Raji (cell line): ENCODE measurements around the gene ERP29.
A peak's percentile ranks its signal among the peaks of the same experiment; 100 is the strongest.

Source experiments
- POLR2A ChIP-seq: IDR thresholded peaks from 2 replicates; pipeline ENCODE4 v1.6.1; 2011; ENCODE audit warnings: low read depth, low read length, control low read depth; ENCODE audit not compliant: insufficient read depth

The ERP29 gene

DNA sequence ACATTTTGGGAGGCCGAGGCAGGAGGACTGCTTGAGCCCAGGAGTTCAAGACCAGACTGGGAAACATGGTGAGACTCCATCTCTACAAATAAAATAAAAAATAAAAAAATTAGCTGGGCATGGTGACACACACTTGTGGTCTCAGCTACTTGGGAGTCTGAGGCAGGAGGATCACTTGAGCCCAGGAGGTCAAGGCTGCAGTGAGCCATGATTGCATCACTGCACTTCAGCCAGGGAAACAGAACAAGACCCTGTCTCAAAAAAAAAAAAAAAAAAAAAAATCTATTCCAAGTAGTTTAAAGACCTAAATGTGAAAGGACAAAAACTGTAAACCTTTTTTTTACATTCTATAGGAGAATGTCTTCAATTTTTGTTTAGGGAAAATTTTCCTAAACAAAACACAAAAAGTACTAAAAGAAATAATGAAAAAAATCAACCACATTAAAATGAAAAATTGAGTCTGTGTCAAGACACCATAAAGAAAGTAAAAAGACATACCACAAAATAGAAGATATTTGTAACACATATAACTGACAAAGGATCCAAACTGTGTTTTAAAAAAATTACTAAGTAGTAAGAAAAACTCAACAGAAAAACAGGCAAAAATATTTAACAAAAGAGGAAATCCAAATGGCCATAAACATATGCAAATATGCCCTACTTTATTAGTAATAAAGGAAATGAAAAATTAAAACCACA lies 17.3 kb upstream of the ERP29 start:
- TF ChIP-seq POLR2A, result no peak

DNA sequence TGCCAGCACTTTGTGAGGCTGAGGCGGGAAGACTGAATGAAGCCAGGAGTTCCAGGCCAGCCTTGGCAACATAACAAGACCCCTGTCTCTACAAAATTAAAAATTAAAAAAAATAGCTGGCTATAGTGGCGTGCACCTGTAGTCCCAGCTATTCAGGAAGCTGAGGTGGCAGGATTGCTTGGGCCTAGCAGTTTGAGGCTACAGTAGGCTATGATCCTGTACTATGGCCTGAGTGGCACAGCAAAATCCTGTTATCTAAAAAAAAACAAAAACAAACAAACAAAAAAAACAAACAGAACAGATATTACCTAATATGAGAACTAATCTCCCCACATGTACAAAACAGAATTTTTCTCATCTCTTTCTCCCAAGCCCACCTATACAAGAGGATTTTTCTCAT lies 15.9 kb upstream of the ERP29 start:
- TF ChIP-seq POLR2A, result no peak

DNA sequence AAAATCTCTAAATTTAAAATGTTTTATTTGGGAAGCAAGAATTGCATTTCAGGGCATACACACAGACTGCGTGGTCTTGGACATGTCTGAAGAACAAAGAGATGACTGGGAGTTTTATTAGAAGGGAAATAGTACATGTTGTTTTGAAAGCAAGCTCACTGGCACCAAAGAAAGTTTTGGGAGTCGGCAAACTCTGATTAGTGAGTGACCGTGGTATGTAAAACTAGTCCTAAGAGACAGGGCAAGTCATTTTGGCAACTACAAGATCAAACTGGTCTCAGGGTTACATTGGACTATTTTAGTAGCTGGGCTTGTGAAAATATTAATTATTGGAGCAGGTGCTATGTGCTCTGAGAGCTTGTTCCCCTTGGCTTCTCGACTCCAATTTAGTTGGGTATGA lies 15.2 kb upstream of the ERP29 start:
- no peak for TF ChIP-seq POLR2A

DNA sequence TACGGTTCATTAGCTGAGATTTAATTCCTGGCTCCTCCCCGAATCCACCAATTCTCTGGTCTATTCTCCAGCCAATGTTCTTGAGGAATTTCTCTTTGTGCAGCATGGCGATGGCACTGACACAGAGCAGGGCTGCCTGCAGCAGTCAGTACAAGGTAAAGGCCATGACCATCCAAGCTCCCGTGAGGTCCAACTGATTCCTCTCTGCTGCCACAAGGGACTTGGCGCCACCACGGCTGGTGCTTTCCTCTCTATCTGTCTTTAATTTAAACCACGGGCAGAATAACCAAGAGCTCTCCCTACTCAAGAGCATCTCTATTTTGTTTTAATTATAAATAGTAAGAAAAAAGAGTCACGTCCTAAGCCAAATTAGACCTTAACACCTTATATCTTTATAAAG lies 12.4 kb upstream of the ERP29 start:
- TF ChIP-seq POLR2A, result no peak

DNA sequence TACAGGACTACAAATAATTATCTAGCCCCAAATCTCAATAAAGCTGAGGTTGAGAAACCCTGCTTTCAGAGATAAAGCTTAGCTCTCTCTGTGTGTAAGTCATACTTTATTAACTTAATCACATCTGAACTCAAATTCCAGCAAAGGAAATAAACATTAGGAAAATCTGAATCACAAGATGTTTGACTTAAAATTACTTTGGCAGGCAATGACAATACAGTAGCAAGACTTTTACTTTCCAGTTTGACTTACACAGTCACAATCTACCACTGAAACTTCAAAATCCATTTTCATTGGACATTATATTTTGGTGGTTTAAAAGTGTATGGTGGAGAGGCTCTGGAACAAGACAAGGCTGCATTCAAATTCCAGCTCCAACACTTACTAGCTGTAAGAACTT lies 11.7 kb upstream of the ERP29 start:
- no peak for TF ChIP-seq POLR2A

DNA sequence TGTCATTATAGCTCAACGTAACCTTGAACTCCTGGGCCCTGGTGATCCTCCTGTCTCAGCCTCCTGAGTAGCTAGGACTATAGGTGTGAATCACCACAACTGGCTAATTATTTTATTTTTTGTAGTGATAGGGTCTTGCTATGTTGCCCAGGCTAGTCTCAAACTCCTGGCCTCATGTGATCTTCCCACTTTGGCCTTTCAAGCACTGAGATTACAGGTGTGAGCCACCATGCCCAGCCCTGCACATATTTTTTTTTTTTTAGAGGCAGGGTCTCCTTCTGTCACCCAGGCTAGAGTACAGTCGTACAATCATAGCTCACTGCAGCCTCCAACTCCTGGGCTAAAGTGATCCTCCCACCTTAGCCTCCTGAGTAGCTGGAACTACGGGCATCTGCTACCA lies 9.2 kb upstream of the ERP29 start:
- no peak for TF ChIP-seq POLR2A

DNA sequence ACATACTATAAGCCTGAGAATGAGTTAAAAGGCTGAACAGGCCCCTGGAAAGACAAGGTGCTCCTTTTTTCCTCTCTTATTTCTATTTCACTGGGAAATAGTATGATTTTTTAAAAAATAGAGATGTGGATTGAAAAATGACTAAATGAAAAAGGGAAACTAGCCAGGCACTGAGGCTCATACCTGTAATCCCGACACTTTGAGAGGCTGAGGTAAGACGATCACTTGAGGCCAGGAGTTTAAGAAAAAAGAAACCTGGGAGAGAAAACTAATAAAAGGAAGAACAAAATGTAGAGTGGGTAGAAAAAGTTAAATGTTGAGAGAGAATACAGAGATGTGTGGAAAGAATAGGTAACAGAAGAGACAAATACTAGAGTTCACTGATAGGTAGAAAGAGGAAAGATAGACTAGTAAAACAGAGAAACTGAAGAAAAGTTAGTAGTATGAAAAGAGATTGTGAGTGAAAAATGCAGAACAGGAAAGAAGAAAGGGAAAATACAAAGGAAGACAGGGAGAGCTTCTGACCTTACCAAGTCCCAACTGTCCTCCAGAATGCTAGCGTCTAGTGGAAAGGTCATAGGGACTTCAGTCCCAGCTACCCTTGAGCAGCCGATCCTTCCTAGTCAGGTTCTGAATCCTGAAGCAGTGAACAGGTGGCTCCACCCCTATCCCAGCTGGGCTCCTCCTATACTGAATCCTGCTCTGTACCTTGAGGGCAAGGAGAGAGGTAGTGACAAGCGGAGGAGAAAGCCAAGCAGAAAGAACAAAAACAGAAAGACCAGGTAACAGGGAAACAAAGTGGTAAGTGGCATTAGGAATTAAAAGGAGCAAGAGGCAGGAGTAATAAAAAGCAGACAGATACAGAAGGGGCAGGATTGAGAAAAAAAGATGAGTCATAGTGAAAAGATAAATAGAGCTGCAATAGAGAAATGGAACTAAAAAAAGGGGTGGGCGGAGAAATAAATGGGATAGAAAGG lies 7.5 kb upstream of the ERP29 start:
- no peak for TF ChIP-seq POLR2A

GRCh38 chr12:112007945-112008344 lies 5.3 kb upstream of the ERP29 start:
- TF ChIP-seq POLR2A, result no peak

DNA sequence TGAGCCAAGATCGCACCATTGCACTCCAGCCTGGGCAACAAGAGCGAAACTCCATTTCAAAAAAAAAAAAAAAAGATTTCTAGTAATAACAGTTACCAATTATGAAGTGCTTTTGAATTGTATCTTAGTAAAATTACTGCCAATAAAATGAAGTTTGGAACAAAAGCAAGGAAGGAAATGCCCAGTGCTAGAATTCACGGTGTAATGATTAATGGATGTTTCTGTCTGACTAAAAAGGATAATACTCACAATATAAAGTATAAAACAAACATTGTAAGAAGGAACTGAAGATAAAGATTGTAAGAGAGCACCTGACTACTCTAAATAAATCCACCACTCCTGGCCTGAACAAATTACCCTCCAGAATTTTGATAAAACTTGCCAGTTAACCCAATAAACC lies 4.3 kb upstream of the ERP29 start:
- no peak for TF ChIP-seq POLR2A

DNA sequence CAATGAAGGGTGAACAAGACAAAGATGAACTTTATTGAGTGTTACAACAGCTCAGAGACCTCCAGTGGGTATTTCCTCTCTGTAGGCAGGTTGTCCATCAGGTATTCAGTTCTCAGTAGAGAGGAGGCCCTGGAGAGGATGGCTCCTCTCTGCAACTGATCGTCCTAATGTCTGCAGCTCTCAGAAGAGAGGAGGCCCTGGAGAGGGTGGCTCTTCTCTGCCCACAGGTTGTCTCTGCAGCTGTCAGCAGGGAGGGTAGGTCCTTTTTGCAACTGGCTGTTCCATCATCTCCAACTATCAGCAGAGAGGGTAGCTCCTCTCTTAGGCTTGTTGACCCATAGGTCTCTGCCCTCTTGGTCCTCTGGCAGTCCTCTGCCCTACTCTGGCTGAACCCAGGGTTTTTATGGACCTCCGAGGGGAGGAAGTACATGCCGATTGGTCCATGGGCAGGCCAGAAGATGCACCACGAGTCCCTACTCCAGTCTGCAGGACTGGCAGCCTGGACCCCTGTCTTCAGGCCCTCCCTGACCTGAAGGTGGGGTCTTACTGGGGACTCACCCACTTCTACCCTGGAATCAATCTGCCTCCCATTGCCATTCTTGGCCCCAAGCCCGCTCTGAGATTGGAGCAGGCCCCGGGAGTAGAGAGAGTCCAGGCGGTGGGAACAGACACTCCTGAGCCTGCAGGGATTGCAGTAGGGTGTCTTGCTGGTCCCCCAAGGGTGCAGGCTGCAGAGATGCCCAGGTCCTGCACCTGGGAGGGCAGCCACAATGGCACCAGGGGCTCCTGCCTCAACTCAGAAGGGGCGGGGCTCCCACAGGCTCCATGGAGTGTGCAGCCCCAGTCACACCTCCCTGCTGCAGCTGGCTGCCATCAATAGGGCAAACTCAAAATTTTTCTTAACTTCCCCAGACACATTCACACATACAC lies 2.5 kb upstream of the ERP29 start:
- TF ChIP-seq POLR2A, result no peak; the same call in 1 of the 2 replicates

DNA sequence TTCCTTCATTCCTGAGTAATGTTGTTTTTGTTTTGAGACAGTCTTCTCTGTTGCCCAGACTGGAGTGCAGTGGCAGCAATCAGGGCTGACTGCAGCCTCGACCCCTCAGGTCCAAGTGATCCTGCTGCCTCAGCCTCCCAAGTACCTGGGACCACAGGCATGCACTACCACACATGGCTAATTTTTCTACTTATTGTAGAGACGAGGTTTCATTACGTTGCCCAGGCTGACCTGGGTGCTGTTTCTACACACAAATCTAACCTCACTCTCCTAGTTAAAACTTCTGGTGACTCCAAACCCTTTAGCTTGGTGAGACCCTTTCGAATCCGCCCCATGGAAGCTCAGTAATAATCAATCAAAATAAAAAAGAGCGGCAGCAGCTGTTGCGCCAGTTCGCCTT lies 1.5 kb upstream of the ERP29 start:
- TF ChIP-seq POLR2A, result no peak

- TF ChIP-seq POLR2A, result peak; percentile 90
Observed at GRCh38 chr12:112013601-112014402, 576 bp downstream of the ERP29 start.

DNA sequence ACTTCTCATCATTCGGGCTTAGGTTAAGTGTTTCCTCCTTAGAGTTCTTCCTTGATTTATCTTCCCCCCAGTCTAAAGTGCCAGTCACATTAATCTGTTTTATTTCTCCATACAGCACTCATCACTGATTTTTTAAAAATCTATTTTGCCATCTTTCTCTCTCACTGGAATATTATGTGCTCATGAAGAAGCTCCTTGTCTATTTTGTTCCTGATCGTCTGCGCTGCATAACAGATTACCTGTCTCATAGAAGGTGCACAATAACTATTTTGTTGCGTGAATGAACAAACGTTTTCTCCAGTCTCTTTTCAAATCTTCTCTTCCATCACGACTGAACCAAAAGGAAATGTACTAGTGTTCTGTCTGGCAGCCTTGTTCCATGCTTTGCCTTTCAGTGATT lies 2.7 kb downstream of the ERP29 start:
- no peak for TF ChIP-seq POLR2A

DNA sequence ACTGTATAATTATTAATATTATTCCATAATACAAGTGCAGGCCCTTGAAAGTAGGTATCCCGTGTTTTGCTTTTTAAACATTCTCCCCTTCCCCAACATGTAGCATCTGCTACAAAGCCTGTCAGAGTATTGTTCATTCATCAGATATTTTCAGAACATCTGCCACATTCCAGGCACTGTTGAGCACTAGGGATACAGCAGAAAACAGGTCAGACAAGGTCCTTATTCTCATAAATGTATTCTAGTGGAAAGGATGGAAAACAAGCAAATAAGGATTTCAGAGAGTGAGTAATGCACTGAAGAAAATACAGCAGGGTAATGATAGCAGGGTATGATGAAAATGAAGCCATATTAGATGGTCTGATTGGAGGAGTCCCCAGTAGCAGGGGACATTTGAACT lies 3.8 kb downstream of the ERP29 start:
- TF ChIP-seq POLR2A, result no peak
